HG03354 (cell line): ENCODE results near the gene FGF16.
"Not testable (repeated sequence)": the region's sequence is repeated elsewhere in the genome, so short reads cannot be mapped to it uniquely, and the experiment has no call there.

Source experiments
- ATAC-seq: cut with Tn5 transposase; IDR thresholded peaks from one replicate; pipeline ENCODE4 v1.9.1; 2021; ENCODE audit warnings: mild to moderate bottlenecking; ENCODE audit not compliant: unreplicated experiment, poor library complexity, severe bottlenecking

FGF16 gene

DNA sequence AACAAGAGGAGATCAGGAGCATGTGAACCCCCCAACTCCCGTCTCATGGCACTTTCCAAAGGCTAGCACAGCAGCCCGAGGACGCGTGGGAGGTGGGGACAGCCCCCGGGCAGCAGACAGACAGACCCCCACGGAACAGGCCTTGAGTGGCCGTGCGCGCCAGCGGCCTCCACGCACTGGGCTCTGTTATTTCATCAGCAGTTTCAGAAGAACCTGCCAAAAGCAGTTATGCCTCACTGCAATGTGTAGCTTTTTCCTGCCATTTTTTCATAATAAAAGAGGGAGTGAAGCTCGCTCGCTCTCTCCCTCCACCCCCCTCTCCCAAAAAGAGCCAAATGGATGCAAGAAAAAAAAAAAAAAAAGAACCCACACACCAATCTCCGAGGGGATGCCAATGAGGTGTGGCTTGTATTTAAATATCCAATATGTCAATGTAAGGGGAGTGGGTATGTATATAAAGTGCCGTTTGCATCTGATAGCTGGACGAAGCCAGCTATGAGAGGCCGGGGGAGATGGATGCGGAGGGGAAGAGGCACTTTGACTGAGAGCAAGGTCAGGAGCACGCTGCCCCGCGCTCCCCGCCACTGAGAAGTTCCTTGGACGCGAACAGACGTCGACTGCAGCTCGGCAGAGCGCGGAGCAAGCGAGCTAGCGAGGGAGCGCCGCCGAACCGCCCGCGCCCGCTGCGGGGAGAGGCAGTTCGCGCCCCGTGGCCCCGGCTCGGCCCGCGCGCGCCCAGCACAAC lies at the start of gene FGF16:
TSS of gene FGF16 (plus strand) at position 482 of the 745 bp plus-strand sequence. CDS start 286 bp downstream, outside the sequence.
- ATAC-seq = no peak

GRCh38 chrX:77398330-77398954 lies 48.7 kb upstream of the FGF16 start:
- ATAC-seq = no peak

GRCh38 chrX:77404419-77404818 lies 42.8 kb upstream of the FGF16 start:
- no peak for ATAC-seq

DNA sequence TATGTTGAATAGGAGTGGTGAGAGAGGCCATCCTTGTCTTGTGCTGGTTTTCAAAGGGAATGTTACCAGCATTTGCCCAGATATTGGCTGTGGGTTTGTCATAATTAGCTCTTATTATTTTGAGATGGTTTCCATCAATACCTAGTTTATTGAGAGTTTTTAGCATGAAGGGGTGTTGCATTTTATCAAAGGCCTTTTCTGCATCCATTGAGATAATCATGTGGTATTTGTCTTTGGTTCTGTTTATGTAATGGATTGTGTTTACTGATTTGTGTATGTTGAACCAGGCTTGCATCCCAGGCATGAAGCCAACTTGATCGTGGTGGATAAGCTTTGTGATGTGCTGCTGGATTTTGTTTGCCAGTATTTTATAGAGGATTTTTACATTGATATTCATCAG lies 39.4 kb upstream of the FGF16 start:
- not testable (repeated sequence) for ATAC-seq

DNA sequence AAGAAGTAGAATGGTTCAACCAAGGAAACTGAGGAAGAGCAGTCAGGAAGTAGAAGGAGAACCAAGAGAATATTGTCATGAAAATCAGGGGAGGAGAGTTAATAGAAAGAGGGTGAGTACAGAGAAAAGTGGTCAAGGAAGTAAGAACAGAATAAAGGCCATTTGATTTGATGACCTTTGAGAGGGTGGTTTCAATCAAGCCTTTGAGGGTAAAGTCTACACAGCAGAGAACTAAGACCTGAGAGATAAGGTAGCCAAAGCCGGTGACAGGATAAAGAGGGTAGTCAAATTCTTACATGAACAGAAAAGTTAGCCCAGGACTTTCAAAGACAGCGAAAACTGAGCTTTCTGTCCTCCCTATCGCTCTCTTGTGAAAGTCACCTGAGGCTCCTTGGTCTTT lies 34.6 kb upstream of the FGF16 start:
- ATAC-seq = no peak

DNA sequence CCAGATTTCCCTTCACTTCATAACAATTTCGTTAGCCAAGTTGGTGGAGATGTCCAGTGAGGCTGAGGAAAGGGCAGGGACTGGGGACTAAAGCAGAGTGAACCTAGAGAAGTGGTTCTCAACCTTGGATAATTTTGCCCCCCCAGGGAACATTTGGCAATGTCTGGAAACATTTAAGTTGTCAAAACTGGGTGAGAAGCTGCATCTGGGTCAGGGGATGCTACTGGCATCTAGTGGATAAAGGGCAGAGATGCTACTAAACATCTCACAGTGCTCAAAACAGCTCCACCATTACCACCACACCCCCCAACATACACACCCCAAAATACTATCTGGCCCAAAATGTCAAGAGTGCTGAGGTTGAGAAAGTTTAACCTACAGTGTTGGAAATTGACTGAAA lies 32.0 kb upstream of the FGF16 start:
- ATAC-seq = no peak

- no peak for ATAC-seq
These were observed 31.3 kb upstream of the FGF16 start for GRCh38 chrX:77415882-77416281.

DNA sequence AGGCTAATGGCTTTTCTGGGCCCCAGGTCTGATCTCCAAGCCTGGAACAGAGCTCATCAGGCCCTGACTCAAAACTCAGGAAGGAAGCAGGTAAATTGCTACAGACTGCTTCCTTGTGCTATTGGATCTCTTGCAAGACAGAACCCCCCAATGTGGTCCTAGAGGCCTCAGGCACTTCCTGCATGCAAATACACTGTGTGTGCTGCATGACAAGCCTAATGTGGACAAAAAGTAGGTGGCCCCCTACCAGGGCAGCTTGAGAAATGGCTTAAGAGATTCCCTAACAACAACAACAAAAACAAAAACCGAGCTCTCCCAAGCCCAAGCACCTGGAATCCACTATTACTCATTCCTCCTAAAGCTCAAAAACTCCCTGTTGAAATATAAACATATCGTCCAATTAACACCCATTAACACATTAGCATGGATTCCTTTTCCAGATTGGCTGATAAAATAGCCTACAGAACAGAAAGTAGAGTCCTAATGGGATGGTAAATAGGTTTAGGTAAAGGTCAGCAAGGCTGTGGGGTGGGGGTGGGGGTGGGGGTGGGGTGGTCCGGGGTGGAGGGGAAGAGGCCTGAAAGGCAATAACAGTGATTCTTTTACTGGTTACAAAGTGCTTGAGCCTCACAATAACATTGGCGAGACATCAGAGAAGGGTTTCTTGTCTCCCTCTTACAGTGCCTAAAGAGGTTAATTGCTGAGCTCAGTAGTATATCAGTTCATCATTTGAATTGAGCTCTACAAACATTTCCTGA lies 24.1 kb upstream of the FGF16 start:
- ATAC-seq = no peak

DNA sequence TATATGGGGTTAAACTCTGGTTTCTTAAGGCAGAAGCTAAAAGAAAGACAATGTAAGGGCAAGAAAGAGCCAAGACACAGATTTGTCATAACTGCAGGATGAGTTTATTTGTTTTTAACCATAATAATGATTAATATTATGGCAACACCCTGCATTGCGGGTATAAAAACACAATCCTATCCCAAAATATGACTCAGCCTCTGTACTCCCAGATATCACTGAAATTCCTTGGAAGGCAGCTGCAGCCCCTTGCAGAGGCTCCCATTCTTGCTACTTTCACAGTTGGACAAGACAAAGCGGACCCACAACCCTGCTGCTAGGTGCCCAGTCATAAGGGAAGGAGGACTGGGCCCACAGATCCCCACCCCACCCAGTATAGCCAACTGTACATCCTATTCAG lies 20.4 kb upstream of the FGF16 start:
- no peak for ATAC-seq

- no peak for ATAC-seq
These were observed 19.6 kb upstream of the FGF16 start for GRCh38 chrX:77427611-77428010.

DNA sequence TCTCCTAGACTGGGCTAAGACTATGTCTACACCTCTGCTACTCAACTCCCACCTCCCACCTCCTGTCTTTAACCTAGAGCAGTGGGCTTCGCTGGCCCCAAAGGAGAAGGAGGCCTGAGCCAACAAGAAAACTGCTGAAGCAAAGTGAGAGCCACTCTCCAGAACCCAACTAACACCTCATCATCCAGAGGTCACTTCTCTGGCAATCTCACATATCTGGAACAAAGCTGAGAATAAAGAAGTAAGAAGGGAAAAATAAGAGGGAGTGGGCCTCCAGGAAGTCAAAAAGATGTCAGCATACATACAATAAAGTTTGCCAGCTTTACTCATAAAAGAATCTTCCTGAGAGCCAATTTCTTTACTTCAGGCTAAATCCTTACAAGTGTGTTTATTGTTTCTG lies 18.6 kb upstream of the FGF16 start:
- no peak for ATAC-seq

- ATAC-seq = peak; percentile 58
These were observed 16.0 kb upstream of the FGF16 start for GRCh38 chrX:77431227-77431626.

GRCh38 chrX:77433001-77433400 lies 14.2 kb upstream of the FGF16 start:
- peak; percentile 44 for ATAC-seq

- ATAC-seq = no peak
These were observed 12.2 kb upstream of the FGF16 start for GRCh38 chrX:77434962-77435361.

DNA sequence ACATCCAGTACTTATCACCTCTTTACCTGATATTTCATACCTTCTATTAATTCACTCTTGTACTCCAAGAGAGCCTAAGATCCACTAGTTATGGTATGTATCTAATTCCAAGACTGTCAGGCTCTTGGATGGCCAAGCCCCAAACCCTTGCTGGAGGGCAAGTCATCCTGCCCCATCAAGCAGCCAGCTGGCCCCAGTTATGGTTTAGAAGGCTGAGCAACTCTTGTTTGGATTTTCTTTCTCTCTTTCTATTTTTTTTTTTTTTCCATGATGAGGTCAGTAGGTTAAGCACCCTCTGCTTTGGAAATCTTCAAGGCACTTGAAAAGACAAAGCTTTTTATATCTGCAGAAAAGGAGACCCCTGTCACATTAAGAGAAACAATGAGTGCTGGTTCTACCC lies 10.9 kb upstream of the FGF16 start:
- ATAC-seq = no peak

- ATAC-seq = no peak
These were observed 10.5 kb upstream of the FGF16 start for GRCh38 chrX:77436682-77437081.

DNA sequence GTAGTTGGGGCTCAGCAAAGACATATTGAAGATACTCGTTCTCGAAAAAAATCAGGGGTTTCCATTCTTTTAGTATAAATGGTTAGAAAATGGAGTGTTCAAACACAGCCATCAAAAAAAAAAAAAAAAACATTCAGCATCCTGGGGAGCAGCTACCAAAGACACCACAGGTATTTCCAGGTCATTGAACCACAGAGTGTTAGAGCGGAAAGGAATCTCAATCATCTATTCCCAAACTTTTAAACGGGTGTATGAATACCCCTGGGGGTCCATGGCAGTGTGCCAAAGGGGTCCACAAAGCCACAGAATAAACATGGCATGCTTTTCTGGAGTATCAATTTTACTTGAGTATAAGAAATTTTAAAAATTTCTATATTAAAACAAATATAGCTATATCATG lies 6.9 kb upstream of the FGF16 start:
- no peak for ATAC-seq

DNA sequence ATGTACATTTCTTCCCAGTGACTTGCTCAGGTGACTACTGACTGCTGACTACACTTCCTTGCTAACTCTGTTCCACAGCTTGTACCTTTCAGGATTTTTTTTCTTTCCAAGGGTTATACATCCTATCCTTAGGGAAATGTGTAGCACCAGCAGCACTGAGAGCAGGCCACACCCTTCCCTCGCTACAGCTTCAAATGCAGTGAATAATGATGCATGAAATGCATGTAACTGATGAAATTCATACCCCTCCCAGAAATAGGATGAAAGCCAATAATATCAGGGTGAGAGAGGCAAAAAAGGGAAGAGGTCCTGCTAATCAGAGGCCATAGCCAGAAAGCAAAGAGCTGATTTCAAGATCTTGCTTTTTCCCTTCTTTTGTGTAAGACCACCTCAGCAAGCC lies 6.2 kb upstream of the FGF16 start:
- no peak for ATAC-seq

DNA sequence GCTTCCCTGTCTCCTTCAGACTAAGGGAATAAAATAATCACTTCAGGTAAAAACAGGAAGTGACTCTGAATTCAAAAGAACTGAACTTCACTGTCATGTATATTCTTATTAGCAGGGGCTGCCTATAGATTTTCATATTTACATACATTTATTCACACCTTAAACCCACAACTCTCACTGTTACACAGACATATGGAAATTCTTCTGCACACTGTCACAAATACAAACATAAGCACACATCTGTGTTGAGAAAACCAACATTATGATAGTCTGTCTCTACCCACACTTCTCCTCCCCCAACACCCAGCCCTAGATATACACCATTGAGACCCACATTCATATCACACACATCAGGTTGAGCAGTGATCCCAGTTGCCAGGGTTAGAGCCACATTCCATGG lies 5.7 kb upstream of the FGF16 start:
- no peak for ATAC-seq

GRCh38 chrX:77442728-77443127 lies 4.5 kb upstream of the FGF16 start:
- ATAC-seq = no peak

- no peak for ATAC-seq
These were observed 3.1 kb upstream of the FGF16 start for GRCh38 chrX:77444075-77444474.
